ENCODE measurements around the gene TMEM242.

The TMEM242 gene

DNA sequence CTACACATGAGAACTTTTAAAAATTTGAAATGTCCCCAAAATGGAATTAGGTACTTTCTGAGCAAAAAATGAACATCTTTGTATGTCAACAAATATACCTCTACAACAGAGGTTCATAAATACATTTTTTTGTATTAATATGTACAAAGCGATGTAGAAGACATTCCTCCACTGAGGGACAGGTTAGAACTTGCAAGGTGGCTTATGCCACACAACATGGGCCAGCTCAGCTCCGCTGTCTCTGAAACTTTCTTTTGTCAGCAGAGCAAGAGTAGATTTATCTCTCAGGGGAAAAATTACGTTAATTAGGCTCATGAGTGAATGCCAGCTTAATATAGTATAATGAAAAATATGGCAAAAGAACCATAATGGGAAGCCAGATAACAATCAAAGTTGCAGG is 10.6 kb upstream of the TMEM242 start:
- TF ChIP-seq, protein P1, sequence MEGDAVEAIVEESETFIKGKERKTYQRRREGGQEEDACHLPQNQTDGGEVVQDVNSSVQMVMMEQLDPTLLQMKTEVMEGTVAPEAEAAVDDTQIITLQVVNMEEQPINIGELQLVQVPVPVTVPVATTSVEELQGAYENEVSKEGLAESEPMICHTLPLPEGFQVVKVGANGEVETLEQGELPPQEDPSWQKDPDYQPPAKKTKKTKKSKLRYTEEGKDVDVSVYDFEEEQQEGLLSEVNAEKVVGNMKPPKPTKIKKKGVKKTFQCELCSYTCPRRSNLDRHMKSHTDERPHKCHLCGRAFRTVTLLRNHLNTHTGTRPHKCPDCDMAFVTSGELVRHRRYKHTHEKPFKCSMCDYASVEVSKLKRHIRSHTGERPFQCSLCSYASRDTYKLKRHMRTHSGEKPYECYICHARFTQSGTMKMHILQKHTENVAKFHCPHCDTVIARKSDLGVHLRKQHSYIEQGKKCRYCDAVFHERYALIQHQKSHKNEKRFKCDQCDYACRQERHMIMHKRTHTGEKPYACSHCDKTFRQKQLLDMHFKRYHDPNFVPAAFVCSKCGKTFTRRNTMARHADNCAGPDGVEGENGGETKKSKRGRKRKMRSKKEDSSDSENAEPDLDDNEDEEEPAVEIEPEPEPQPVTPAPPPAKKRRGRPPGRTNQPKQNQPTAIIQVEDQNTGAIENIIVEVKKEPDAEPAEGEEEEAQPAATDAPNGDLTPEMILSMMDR (IDR thresholded peaks at IDR 0.05): no peak
- TF ChIP-seq ZFX (IDR thresholded peaks at IDR 0.05; ENCODE audit: borderline replicate concordance): no peak
- no peak overlapping the region for H3K27ac ChIP-seq

DNA sequence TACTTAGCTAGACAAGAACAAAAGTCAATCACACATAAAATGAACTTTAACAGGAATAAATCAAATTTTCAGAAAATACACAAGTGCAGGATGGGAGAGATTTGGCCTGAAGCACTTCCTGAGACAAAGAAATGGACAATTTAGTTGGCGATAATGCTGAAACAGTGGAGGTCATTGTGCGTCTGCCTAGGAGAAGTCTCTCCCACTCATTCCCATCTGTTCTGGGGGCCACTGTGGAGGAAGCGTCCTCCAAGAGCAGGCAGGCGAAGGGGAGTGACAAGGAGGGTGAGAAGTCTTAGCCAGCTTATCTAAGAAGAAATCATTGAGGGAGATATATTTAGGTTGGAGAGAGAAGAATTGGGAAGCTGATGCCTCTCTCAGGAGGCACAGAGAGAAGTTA is 10.2 kb upstream of the TMEM242 start:
- H3K27ac ChIP-seq: no peak overlapping the region
- no peak for TF ChIP-seq ZFX (IDR thresholded peaks at IDR 0.05; ENCODE audit: borderline replicate concordance)
- TF ChIP-seq, protein P1 (IDR thresholded peaks at IDR 0.05): no peak

DNA sequence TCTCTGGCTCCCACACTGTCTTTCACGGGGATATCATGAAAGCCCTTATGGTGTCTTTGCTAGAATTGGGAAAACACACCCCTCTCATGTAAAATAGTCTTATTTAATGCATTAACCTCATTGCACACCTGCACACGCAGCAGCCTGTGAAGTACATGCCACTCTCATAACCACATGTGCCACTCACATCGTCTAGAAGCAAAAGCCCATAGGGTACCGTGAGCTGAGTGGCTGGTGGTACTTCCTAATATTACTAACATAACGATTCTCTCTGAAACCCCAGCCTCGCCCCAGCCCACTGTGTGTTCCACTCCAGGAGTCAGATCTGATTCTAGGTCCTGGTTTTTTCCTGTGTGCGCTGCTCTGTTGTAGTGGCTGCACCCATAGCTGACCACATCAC is 9.5 kb upstream of the TMEM242 start:
- TF ChIP-seq, protein P1 (IDR thresholded peaks at IDR 0.05): no peak
- no peak for TF ChIP-seq ZFX (IDR thresholded peaks at IDR 0.05; ENCODE audit: borderline replicate concordance)
- no peak overlapping the region for H3K27ac ChIP-seq

DNA sequence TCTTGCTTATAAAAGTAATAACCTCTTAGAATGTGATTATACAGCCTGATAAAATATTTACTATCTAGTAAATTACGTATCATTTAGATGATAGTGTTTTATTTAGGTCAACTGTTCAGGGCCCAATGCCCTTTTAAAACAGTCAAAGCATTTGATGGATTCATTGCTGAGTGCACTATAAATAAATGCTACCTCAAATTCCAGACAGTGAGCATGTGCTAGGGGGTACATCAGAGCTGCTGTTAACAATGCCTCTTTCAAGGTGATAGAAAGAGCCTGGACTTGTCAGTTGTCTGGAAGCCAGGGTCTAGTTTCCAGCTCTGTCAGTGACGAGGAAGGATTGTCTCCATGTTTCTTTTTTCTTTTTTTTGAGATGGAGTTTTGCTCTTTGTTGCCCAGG is 7.5 kb upstream of the TMEM242 start:
- H3K27ac ChIP-seq: no peak overlapping the region
- TF ChIP-seq, protein P1 (IDR thresholded peaks at IDR 0.05): no peak
- TF ChIP-seq ZFX (IDR thresholded peaks at IDR 0.05; ENCODE audit: borderline replicate concordance): no peak

DNA sequence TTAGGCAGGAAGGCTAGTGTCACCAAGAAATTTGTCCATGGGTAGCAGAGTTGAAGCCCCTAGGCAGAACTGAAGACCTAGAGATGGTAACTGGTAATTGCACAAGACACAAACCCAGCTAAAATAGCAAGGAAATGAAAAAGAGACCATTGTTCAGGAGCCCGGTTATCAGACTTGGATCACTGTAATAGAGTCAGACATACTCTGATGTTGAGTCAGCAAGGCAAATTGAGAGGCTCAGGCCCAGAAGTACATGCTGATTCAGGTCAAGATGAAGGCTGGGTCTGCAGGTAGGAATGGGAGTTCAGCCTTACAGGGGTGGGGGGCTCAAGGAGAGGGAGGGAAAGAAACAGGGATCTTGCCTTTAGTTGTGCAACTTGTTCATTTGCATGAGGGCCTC is 6.5 kb upstream of the TMEM242 start:
- no peak for TF ChIP-seq ZFX (IDR thresholded peaks at IDR 0.05; ENCODE audit: borderline replicate concordance)
- TF ChIP-seq, protein P1 (IDR thresholded peaks at IDR 0.05): no peak
- no peak overlapping the region for H3K27ac ChIP-seq

DNA sequence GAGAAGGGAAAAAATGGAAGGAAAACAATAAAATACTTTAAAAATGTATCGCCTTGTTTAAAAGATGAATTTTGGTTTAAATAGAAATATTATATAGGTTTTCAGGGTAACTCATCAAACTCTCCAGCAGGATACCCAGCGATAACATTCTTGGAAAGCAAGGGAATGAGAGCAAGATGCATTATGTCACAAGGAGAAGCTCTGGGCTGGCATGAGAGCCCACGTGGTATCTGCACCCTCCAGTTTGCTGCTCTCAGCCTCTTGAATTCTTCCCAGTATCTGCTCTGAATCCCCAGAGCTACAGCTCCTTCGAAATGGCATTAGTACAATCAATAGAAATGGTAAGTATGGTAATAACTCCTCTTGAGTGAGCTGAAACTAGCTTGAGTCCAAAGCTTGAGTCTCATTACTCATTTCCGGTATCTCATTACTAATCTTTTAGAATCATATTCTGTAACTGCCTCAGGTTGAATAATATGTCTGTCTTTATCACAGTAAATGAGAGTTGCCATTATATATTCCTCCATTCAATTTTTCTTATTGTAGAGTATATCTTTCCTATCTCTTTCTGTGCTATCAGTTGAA is 4.9 kb upstream of the TMEM242 start:
- H3K27ac ChIP-seq: no peak overlapping the region
- TF ChIP-seq ZFX (IDR thresholded peaks at IDR 0.05; ENCODE audit: borderline replicate concordance): no peak
- TF ChIP-seq, protein P1 (IDR thresholded peaks at IDR 0.05): no peak

DNA sequence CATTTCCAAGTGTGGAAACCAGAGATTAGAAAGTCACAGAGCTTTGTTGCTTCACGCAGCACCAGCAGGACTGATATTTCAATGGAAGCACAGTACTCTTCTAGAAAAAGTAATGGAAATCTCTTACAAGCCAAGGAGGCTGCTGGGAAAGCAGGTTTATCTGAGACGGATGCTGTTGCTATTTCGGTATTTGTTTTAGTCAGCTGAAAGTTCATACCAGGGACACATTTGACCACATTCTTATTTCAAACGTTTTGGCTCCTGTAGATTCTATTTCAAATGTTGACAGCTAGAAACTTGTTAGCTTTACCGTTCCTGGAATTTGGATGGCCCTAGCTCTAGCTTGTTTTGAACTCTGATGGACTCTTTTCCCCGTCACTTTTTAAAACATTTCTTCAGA is 3.7 kb upstream of the TMEM242 start:
- TF ChIP-seq, protein P1 (IDR thresholded peaks at IDR 0.05): no peak
- TF ChIP-seq ZFX (IDR thresholded peaks at IDR 0.05; ENCODE audit: borderline replicate concordance): no peak
- no peak overlapping the region for H3K27ac ChIP-seq
